ENCODE data around the gene GNGT2.
A peak's percentile ranks its signal among the peaks of the same experiment; 100 is the strongest.

GNGT2 gene

GRCh38 chr17:49229805-49230600, 19.6 kb upstream of the GNGT2 start:
- no peak for DNase-seq (ENCODE audit: extremely low spot score, insufficient read length, low read depth)
- FAIRE-seq: no peak

DNA sequence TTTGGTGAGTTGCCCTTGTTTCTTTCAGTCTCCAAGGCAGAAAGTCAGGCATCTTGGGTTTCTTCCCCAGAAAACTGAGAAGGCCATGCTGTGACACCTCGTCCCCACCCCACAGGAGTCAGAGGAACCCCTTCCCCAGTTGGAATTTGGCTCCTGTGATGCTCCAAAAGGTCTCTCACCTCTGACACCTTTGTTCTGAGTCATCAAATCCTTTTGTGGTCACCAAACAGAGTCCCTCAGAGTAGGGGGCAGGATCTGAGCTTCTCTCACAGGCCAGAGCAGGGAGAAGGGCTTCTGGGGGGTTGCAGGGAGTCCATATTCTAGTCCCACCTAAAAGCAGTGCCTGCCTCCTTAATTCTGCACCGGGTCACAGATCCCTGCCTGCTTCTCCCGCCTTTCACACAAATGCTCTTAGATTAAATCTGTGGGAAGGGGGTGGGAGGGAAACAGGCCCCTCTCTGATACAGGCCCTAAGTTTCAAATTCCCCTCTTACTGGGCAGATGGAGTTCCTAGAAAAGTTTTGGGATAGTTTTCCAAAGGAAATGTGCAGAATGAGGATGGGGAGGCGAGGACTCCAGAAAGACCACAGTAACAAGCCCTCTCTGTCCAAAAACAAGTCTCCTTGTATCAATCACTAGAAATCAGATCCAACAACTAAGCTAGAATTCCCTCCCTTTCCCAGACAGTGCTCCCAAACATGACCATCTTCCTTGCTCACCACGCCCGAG, 18.9 kb upstream of the GNGT2 start:
- FAIRE-seq (no peak), DNase-seq (ENCODE audit: extremely low spot score, insufficient read length, low read depth) (no peak)

GRCh38 chr17:49227436-49228261, 17.3 kb upstream of the GNGT2 start:
- DNase-seq (ENCODE audit: extremely low spot score, insufficient read length, low read depth): peak; percentile 62
- peak; percentile 84 for FAIRE-seq

- FAIRE-seq: no peak
- no peak for DNase-seq (ENCODE audit: extremely low spot score, insufficient read length, low read depth)
These were observed 16.5 kb upstream of the GNGT2 start for GRCh38 chr17:49226771-49227435.

GRCh38 chr17:49225554-49226236, 15.3 kb upstream of the GNGT2 start:
- DNase-seq (ENCODE audit: extremely low spot score, insufficient read length, low read depth) (no peak), FAIRE-seq (no peak)

- DNase-seq (ENCODE audit: extremely low spot score, insufficient read length, low read depth): no peak
- no peak for FAIRE-seq
These were observed 14.6 kb upstream of the GNGT2 start for GRCh38 chr17:49224997-49225337.

DNA sequence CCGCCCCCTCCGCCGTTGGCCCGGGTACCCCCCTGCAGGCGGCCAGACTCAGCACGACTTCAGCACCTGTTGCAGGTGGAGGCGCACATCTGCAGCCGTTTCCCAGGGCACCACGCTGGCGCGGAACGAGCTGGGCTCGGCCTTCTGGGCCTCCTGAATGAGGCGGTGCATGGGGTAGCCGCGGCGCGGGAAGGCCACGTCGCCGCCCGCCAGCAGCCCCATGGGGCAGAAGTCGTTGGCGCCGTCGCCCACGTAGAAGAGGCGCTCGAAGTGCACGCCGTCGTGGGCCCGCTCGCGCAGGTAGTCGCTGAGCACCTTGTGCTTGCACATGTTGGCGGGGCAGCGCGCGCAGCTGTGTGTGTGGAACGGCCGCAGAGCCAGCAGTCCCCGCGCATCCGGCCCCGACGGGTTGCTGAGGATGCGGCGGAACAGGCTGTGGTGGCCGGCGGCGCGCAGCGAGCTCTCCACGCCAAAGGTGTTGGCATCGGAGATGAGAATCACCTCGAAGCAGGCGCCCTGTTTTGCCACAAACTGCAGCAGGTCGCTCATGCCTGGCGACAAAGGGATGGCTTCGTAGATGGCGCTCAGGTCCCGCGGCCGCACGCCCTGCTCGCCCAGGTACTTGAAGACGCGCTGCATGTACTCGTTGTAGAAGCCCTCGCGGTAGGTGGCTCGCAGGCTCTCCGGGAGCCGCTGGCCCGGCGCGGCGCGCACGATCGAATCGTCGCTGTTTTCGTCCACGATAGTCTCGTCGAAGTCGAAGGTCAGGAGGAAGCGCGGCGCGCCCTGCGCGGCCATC, 14.0 kb upstream of the GNGT2 start:
- DNase-seq (ENCODE audit: extremely low spot score, insufficient read length, low read depth): no peak
- FAIRE-seq: no peak

GRCh38 chr17:49223517-49224197, 13.3 kb upstream of the GNGT2 start:
- FAIRE-seq (peak; percentile 81), DNase-seq (ENCODE audit: extremely low spot score, insufficient read length, low read depth) (no peak)

- no peak for FAIRE-seq
- DNase-seq (ENCODE audit: extremely low spot score, insufficient read length, low read depth): no peak
These were observed 12.8 kb upstream of the GNGT2 start for GRCh38 chr17:49223168-49223516.

GRCh38 chr17:49219987-49220386, 9.6 kb upstream of the GNGT2 start:
- no peak for DNase-seq (ENCODE audit: extremely low spot score, insufficient read length, low read depth)

GRCh38 chr17:49218941-49219913, 8.9 kb upstream of the GNGT2 start:
- DNase-seq (ENCODE audit: extremely low spot score, insufficient read length, low read depth): no peak
- FAIRE-seq: peak; percentile 91

More at GRCh38 chr17:49219987-49220386, 9.6 kb upstream of the GNGT2 start:
- FAIRE-seq: no peak

DNA sequence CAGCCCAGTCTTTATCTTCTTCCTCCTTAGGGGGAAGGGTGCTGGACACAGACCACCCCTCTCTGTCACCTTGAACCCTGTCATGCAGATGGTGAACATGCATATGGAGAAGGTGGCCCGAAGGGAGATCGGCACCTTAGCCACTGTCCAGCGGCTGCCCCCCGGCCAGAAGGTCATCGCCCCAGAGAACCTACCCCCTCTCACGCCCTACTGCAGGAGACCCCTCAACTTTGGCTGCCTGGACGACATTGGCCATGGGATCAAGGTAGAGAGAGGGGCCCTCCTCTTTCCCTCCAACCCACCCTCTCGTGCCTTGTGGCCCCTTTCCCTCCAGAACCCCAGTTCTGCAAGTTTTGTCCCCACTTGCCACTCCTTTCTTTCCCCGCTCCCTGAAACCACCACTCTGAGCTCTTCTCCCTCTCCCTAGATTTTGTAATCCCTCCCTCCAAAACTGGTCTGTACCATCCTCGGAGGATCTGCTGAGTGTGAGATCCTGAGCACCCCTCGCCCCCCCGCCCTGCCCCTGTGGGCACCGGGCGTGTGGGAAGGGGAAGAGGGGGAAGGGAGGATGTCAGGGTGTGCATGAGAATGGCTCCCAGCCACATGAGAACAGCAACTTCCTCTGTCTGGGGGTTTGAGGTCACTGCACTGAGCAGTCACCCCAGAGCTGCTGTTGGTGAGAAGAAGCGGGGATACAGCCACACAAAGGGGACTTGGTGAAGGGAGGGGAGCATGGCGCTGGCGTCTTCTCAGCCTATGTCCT, 7.5 kb upstream of the GNGT2 start:
- peak; percentile 98 for FAIRE-seq
- no peak for DNase-seq (ENCODE audit: extremely low spot score, insufficient read length, low read depth)

DNA sequence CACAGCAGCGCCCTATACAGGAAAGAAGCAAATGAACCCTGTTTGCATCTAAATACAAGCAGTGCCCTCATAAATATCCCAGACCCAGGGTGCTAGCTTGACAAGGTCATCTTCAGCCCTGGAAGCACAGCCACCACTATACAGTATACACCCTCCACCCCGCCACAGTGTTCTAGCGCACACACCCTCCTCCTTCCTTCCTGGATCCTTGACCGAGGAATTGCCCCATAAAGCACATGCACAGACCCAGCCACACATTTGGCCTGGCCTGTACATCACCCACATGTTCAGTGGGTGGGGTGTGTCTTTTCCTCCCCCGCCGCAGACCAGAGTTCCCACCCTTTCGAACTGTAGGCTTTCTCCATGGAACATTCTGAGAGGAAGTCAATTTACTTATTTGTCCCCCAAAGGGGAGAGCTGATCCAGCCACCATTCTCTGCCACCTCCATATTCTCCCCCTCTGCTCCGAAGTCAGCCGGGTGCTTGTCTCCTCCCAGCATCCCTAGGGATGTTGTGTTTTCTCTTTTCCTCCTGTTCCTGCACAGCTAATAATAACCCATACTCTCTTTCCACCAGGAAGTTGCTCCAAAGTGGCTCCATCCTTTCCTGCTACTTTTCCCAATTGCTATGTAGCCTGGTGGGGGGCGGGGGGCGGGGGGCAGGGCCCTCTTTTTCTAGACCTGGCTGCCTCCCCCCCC, 6.7 kb upstream of the GNGT2 start:
- FAIRE-seq (no peak), DNase-seq (ENCODE audit: extremely low spot score, insufficient read length, low read depth) (no peak)

GRCh38 chr17:49216482-49216881, 6.1 kb upstream of the GNGT2 start:
- DNase-seq (ENCODE audit: extremely low spot score, insufficient read length, low read depth) (no peak), FAIRE-seq (no peak)

- FAIRE-seq (peak; percentile 59), DNase-seq (ENCODE audit: extremely low spot score, insufficient read length, low read depth) (no peak)
These were observed 4.4 kb upstream of the GNGT2 start for GRCh38 chr17:49214676-49215360.

Measured in GM18507 (cell line).